H9 (cell line): Measurements from ENCODE around the gene MED13L. TPM values are rescaled to one million over a fixed set of nuclear protein-coding genes. Genes with fewer than 3 reads are reported as not detected.

Experiments used
- DNase-seq: peaks from one replicate; pipeline ENCODE4 v3.0.0-alpha.2; 2017
- H2AFZ ChIP-seq: one replicate; pipeline ENCODE4 v1.6.1; 2013; ENCODE audit warnings: mild to moderate bottlenecking, low read length, control low read depth, moderate library complexity
- H2AK5ac ChIP-seq: 2 replicates; pipeline ENCODE4 v1.6.1; 2013; ENCODE audit warnings: low read length, control low read depth, mixed read lengths; ENCODE audit not compliant: insufficient read length
- H2BK120ac ChIP-seq: one replicate; pipeline ENCODE4 v1.6.1; 2013; ENCODE audit warnings: low read depth, mild to moderate bottlenecking, low read length, control low read depth, inconsistent platforms; ENCODE audit not compliant: poor library complexity, severe bottlenecking
- H2BK12ac ChIP-seq: 2 replicates; pipeline ENCODE4 v1.6.1; 2013; ENCODE audit warnings: low read length, control low read depth, mixed read lengths, low read depth; ENCODE audit not compliant: insufficient read length
- H2BK15ac ChIP-seq: 2 replicates; pipeline ENCODE4 v1.6.1; 2013; ENCODE audit warnings: low read depth, low read length, control low read depth
- H2BK20ac ChIP-seq: one replicate; pipeline ENCODE4 v1.6.1; 2013; ENCODE audit warnings: low read depth, mild to moderate bottlenecking, low read length, control low read depth, inconsistent platforms; ENCODE audit not compliant: poor library complexity, severe bottlenecking
- H2BK5ac ChIP-seq: 2 replicates; pipeline ENCODE4 v1.6.1; 2013; ENCODE audit warnings: low read length, control low read depth, mixed read lengths; ENCODE audit not compliant: insufficient read length
- H3K14ac ChIP-seq: 2 replicates; pipeline ENCODE4 v1.6.1; 2013; ENCODE audit warnings: low read length, control low read depth; ENCODE audit not compliant: insufficient read depth
- H3K18ac ChIP-seq: 2 replicates; pipeline ENCODE4 v1.6.1; 2013; ENCODE audit warnings: low read depth, mild to moderate bottlenecking, mixed read lengths, low read length, control low read depth; ENCODE audit not compliant: insufficient read length
- H3K23ac ChIP-seq: 2 replicates; pipeline ENCODE4 v1.6.1; 2013; ENCODE audit warnings: low read length, control low read depth, mixed read lengths, low read depth; ENCODE audit not compliant: insufficient read length
- H3K23me2 ChIP-seq: 2 replicates; pipeline ENCODE4 v1.6.1; 2013; ENCODE audit warnings: low read depth, mild to moderate bottlenecking, mixed read lengths, low read length, control low read depth; ENCODE audit not compliant: insufficient read length, poor library complexity, severe bottlenecking
- H3K27ac ChIP-seq: 2 replicates; pipeline ENCODE4 v1.5.1; 2013; ENCODE audit warnings: low read length, control low read depth, mixed read lengths, low read depth; ENCODE audit not compliant: insufficient read length
- H3K27me3 ChIP-seq: 2 replicates; pipeline ENCODE4 v1.6.1; 2013; ENCODE audit warnings: low read length, control low read depth, inconsistent platforms; ENCODE audit not compliant: insufficient read depth
- H3K4ac ChIP-seq: 2 replicates; pipeline ENCODE4 v1.6.1; 2013; ENCODE audit warnings: low read depth, mild to moderate bottlenecking, control low read depth, inconsistent platforms, low read length, moderate library complexity
- H3K4me1 ChIP-seq: 2 replicates; pipeline ENCODE4 v1.6.1; 2013; ENCODE audit warnings: low read length, control low read depth, inconsistent platforms; ENCODE audit not compliant: insufficient read depth
- H3K4me2 ChIP-seq: 2 replicates; pipeline ENCODE4 v1.6.1; 2013; ENCODE audit warnings: low read length, control low read depth, mixed read lengths; ENCODE audit not compliant: insufficient read length, insufficient read depth
- H3K56ac ChIP-seq: 2 replicates; pipeline ENCODE4 v1.6.1; 2013; ENCODE audit warnings: low read depth, mild to moderate bottlenecking, mixed read lengths, low read length, control low read depth; ENCODE audit not compliant: insufficient read length
- H3K79me1 ChIP-seq: 2 replicates; pipeline ENCODE4 v1.6.1; 2013; ENCODE audit warnings: low read depth, mild to moderate bottlenecking, moderate library complexity, low read length, control low read depth, inconsistent platforms; ENCODE audit not compliant: insufficient read depth, poor library complexity, severe bottlenecking
- H3K79me2 ChIP-seq: 2 replicates; pipeline ENCODE4 v1.6.1; 2013; ENCODE audit warnings: low read length, control low read depth, inconsistent platforms; ENCODE audit not compliant: insufficient read depth
- H3K9ac ChIP-seq: 2 replicates; pipeline ENCODE4 v1.6.1; 2013; ENCODE audit warnings: low read length, control low read depth, mixed read lengths; ENCODE audit not compliant: insufficient read length; ENCODE audit errors: extremely low read depth
- H3K9me3 ChIP-seq: one replicate; pipeline ENCODE4 v1.6.1; 2013; ENCODE audit warnings: low read depth, low read length, inconsistent platforms; ENCODE audit not compliant: control insufficient read depth
- H3T11ph ChIP-seq: one replicate; pipeline ENCODE4 v1.6.1; 2013; ENCODE audit warnings: mild to moderate bottlenecking, low read length, control low read depth, inconsistent platforms
- H4K20me1 ChIP-seq: one replicate; pipeline ENCODE4 v1.6.1; 2013; ENCODE audit not compliant: control insufficient read depth, insufficient read length, insufficient read depth
- H4K5ac ChIP-seq: 2 replicates; pipeline ENCODE4 v1.6.1; 2013; ENCODE audit warnings: low read depth, mild to moderate bottlenecking, mixed read lengths, low read length, control low read depth; ENCODE audit not compliant: insufficient read length
- H4K8ac ChIP-seq: replicated peaks from 2 replicates; pipeline ENCODE4 v1.6.1; 2013; ENCODE audit warnings: low read length, control low read depth, mixed read lengths, low read depth; ENCODE audit not compliant: insufficient read length
- H4K91ac ChIP-seq: 2 replicates; pipeline ENCODE4 v1.6.1; 2013; ENCODE audit warnings: low read depth, mild to moderate bottlenecking, moderate library complexity, mixed read lengths, low read length, control low read depth; ENCODE audit not compliant: insufficient read length
- H3K27ac Mint-ChIP-seq, 3 experiments: 2 replicates in 2 of 3; 3 replicates in 1 of 3; pipeline ENCODE4 v1.8.0; 2020 to 2021; ENCODE audit warnings: mixed read lengths in 3 of 3, mild to moderate bottlenecking in 1 of 3, moderate library complexity in 1 of 3
- H3K27me3 Mint-ChIP-seq: 2 replicates; pipeline ENCODE4 v1.8.0; 2021; ENCODE audit warnings: low read depth, mild to moderate bottlenecking, moderate library complexity, mixed read lengths
- H3K36me3 Mint-ChIP-seq, 3 experiments: 2 replicates in 2 of 3; 3 replicates in 1 of 3; pipeline ENCODE4 v1.8.0; 2020 to 2021; ENCODE audit warnings: low read depth in 3 of 3, mixed read lengths in 3 of 3; ENCODE audit not compliant: insufficient read depth in 1 of 3
- H3K4me1 Mint-ChIP-seq, 2 experiments: 2 replicates each; pipeline ENCODE4 v1.8.0; 2020; ENCODE audit warnings: mixed read lengths in 2 of 2
- H3K4me3 Mint-ChIP-seq, 2 experiments: 2 replicates in 1 of 2; 3 replicates in 1 of 2; pipeline ENCODE4 v1.8.0; 2020 to 2021; ENCODE audit warnings: mild to moderate bottlenecking in 2 of 2, mixed read lengths in 2 of 2, moderate library complexity in 1 of 2
- H3K9me3 Mint-ChIP-seq, 2 experiments: 2 replicates in 1 of 2; 3 replicates in 1 of 2; pipeline ENCODE4 v1.8.0; 2020; ENCODE audit warnings: mild to moderate bottlenecking in 2 of 2, mixed read lengths in 2 of 2, moderate library complexity in 1 of 2
- CTCF ChIP-seq: fragments of 200-600 bp; sonication (generic); conservative IDR thresholded peaks from 3 replicates; pipeline ENCODE4 v1.8.0; 2021; ENCODE audit warnings: antibody characterized with exemption, mild to moderate bottlenecking
- WGBS: extraction: QIAGEN DNeasy Blood & Tissue Kit; methylation state at CpG from one replicate; pipeline ENCODE4 v1.1.7; 2013; ENCODE audit warnings: missing lambda C conversion rate, low lambda C conversion rate, mixed read lengths; ENCODE audit not compliant: insufficient read length; ENCODE audit errors: extremely low coverage; 5-methylcytosine and 5-hydroxymethylcytosine counted together
- total RNA-seq: library from RNA; stranded (reverse); gene quantifications from 2 replicates; pipeline ENCODE4 v1.2.1, GENCODE V29; 2021

Gene MED13L
- total RNA-seq, 1 experiment from 2014 or later: 52.4 TPM

GRCh38 chr12:116059904-116060303, 217.6 kb downstream of the MED13L start:
- Histone ChIP-seq H4K8ac (no peak overlapping the region), H3K79me1 (peaks cover 7% of the 10 kb centered on the region), H3K4me1 (no peaks in the 10 kb centered on the region), H2BK5ac (no peak overlapping the region), H3K18ac (no peak overlapping the region), H2BK15ac (no peak overlapping the region), H4K5ac (no peak overlapping the region), H3K27ac (no peak overlapping the region), H3K23ac (no peak overlapping the region), H3K23me2 (no peaks in the 10 kb centered on the region), H2BK120ac (no peak overlapping the region), H3K14ac (no peak overlapping the region), H2AFZ (no peak overlapping the region), H3K79me2 (no peaks in the 10 kb centered on the region), H4K20me1 (no peaks in the 10 kb centered on the region), H3T11ph (no peak overlapping the region), H3K27me3 (no peaks in the 10 kb centered on the region), H2BK12ac (no peak overlapping the region), H3K9ac (no peak overlapping the region), H4K91ac (no peak overlapping the region), H3K9me3 (no peaks in the 10 kb centered on the region), H3K56ac (no peak overlapping the region), H3K4ac (no peak overlapping the region), H3K4me2 (no peak overlapping the region), H2BK20ac (no peak overlapping the region), H2AK5ac (no peak overlapping the region)
- DNase-seq: no peak
- Mint-ChIP-seq H3K36me3 (no peaks in the 10 kb centered on the region), H3K27me3 (no peaks in the 10 kb centered on the region), H3K9me3 (no peaks in the 10 kb centered on the region), H3K4me3 (no peak overlapping the region), H3K4me1 (peaks cover 4 to 5% of the 10 kb centered on the region in 2 experiments; a peak in 3 of 4 replicates), H3K27ac (no peak overlapping the region)
- WGBS: no CpG with 5 or more reads among the region's 4 CpGs
- TF ChIP-seq CTCF: no peak
